ENCODE results near the gene COL16A1.

- TF ChIP-seq CTCF (IDR thresholded peaks at IDR 0.05) (no peak), EP300 (IDR thresholded peaks at IDR 0.05; ENCODE audit: low read depth) (no peak), POLR2A (IDR thresholded peaks at IDR 0.05) (no peak), POLR2AphosphoS5 (IDR thresholded peaks at IDR 0.05) (no peak)
Measured at GRCh38 chr1:31689379-31689778, 14.4 kb downstream of the COL16A1 start.

Data from transverse colon (tissue), 4 donors.